Measurements from ENCODE around the gene ZNF277. TPM values are rescaled to one million over a fixed set of nuclear protein-coding genes. Genes with fewer than 3 reads are reported as not detected.

The ZNF277 gene
- total RNA-seq, 4 donors from 2014 or later = 19.2 to 45.6 (median 32.8) TPM

- TF ChIP-seq CTCF (IDR thresholded peaks at IDR 0.05) = no peak
- TF ChIP-seq POLR2A (IDR thresholded peaks at IDR 0.05) = no peak
- 81 to 88% methylated on average over 4 of the region's 4 CpGs for WGBS, 2 donors
- DNase-seq (ENCODE audit: low spot score in 2 of 2) = no peak
- intact Hi-C loops (cut with DNase I; ENCODE audit: low total_unique reads) = no loop called here
- H3K4me3 ChIP-seq (ENCODE audit: low read depth, poor library complexity, severe bottlenecking) = no peak overlapping the region
These were observed 140.0 kb downstream of the ZNF277 start for GRCh38 chr7:112346381-112347060.

- no peak overlapping the region for H3K4me3 ChIP-seq (ENCODE audit: low read depth, poor library complexity, severe bottlenecking)
- intact Hi-C loops (cut with DNase I; ENCODE audit: low total_unique reads) = no loop called here
- TF ChIP-seq POLR2A (IDR thresholded peaks at IDR 0.05) = no peak
- no peak for TF ChIP-seq CTCF (IDR thresholded peaks at IDR 0.05)
- no peak for DNase-seq (ENCODE audit: low spot score in 2 of 2)
These were observed 140.6 kb downstream of the ZNF277 start for GRCh38 chr7:112347088-112347487.

GRCh38 chr7:112350585-112350984 lies 144.1 kb downstream of the ZNF277 start:
- 90 to 91% methylated on average over 1 of the region's 1 CpG for WGBS, 2 donors
- DNase-seq (ENCODE audit: low spot score in 2 of 2) = no peak
- intact Hi-C loops (cut with DNase I; ENCODE audit: low total_unique reads) = no loop called here
- no peak for TF ChIP-seq POLR2A (IDR thresholded peaks at IDR 0.05)
- no peak for TF ChIP-seq CTCF (IDR thresholded peaks at IDR 0.05)
- no peak overlapping the region for H3K4me3 ChIP-seq (ENCODE audit: low read depth, poor library complexity, severe bottlenecking)

GRCh38 chr7:112356596-112356995 lies 150.1 kb downstream of the ZNF277 start:
- no peak overlapping the region for H3K4me3 ChIP-seq (ENCODE audit: low read depth, poor library complexity, severe bottlenecking)
- DNase-seq (ENCODE audit: low spot score in 2 of 2) = no peak
- intact Hi-C loops (cut with DNase I; ENCODE audit: low total_unique reads) = no loop called here
- WGBS, 2 donors = 75 to 92% methylated on average over 2 of the region's 2 CpGs
- TF ChIP-seq CTCF (IDR thresholded peaks at IDR 0.05) (no peak), POLR2A (IDR thresholded peaks at IDR 0.05) (no peak)

GRCh38 chr7:112357136-112357535 lies 150.6 kb downstream of the ZNF277 start:
- WGBS, 2 donors = 69 to 85% methylated on average over 4 of the region's 4 CpGs
- intact Hi-C loops (cut with DNase I; ENCODE audit: low total_unique reads) = no loop called here
- H3K4me3 ChIP-seq (ENCODE audit: low read depth, poor library complexity, severe bottlenecking) = no peak overlapping the region
- DNase-seq (ENCODE audit: low spot score in 2 of 2) = no peak
- TF ChIP-seq POLR2A (IDR thresholded peaks at IDR 0.05) (no peak), CTCF (IDR thresholded peaks at IDR 0.05) (no peak)

GRCh38 chr7:112358513-112358912 lies 152.0 kb downstream of the ZNF277 start:
- intact Hi-C loops (cut with DNase I; ENCODE audit: low total_unique reads) = no loop called here
- no peak for DNase-seq (ENCODE audit: low spot score in 2 of 2)
- TF ChIP-seq CTCF (IDR thresholded peaks at IDR 0.05) (no peak), POLR2A (IDR thresholded peaks at IDR 0.05) (no peak)
- no peak overlapping the region for H3K4me3 ChIP-seq (ENCODE audit: low read depth, poor library complexity, severe bottlenecking)
